GM19025 (cell line): ENCODE measurements around the gene PRRX2.
"Not testable (repeated sequence)": the region's sequence is repeated elsewhere in the genome, so short reads cannot be mapped to it uniquely, and the experiment has no call there.

ENCODE experiments used
- ATAC-seq: cut with Tn5 transposase; IDR thresholded peaks from one replicate; pipeline ENCODE4 v1.9.1; 2021; ENCODE audit warnings: mild to moderate bottlenecking, low read depth, moderate library complexity; ENCODE audit not compliant: unreplicated experiment

The PRRX2 gene

DNA sequence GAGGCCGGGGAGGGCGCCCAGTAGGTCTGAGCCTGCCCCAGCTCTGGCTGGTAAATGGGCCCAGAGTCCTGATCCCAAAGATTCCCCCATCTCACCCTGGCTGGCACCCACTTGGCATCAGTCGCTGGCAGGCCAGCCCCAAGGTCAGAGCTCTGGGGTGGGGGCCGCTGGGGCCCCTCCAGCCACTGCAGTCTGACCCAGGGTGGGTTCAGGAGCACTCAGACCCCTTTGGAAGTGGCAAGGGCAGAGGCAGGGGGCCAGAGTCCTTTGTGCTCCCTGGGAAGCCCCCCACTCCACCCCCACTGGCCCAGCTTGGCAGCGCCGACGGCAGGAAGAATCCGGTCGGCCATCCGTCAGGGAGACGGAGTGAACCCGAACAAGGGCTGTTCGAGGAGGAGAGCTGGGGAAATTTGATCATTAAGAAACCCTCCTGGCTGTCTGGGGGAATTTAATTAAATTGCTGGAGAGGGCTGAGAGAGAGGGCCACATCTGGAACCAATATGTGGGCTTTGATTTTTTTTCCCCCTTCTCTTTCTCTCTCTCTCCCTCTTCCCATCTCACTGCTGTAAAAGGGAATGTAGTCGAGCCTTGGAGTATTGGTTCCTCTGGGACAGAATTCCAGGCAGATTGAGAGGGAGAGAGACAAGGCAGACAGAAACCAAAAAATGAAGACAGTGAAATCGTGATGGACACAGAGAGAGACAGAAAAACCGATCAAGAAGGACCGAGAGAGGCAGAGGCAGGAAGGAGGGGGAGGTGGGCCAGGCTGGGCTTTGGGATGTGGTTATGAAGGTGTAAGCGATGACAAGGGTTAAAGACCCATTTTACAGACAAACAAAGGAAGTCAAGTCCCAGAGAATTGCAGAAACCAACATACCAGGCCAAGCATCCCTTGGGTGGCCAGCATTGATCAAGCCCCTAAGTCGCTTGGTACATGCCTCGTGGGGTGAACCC is 15.4 kb upstream of the PRRX2 start:
- ATAC-seq: no peak

DNA sequence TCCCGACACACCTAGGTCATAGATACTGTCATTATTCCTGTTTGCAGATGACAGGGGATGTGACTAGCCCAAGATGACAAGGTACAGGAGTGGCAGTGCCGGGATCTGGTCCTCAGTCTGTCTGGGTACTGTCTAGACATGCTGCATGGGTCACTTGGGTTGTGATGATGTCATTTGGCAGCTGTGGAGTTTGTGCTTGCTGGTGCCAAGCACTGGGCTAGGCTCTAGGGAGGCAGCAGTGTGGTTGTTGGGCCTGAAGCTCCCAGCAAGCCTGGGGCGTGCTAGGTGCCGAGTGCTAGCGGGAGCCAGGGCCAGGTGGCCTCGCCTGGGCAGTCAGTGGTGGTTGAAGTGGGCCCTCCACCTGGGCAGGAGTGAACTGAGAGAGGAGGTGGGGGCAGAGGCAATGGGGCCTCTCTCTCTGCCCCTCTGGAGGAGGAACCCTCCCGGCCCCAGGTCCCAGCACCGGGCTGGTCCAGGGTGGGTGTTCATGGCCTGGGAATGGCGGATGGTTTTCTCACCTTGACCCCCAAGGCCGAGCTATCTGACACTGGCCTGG is 14.7 kb upstream of the PRRX2 start:
- ATAC-seq: no peak

DNA sequence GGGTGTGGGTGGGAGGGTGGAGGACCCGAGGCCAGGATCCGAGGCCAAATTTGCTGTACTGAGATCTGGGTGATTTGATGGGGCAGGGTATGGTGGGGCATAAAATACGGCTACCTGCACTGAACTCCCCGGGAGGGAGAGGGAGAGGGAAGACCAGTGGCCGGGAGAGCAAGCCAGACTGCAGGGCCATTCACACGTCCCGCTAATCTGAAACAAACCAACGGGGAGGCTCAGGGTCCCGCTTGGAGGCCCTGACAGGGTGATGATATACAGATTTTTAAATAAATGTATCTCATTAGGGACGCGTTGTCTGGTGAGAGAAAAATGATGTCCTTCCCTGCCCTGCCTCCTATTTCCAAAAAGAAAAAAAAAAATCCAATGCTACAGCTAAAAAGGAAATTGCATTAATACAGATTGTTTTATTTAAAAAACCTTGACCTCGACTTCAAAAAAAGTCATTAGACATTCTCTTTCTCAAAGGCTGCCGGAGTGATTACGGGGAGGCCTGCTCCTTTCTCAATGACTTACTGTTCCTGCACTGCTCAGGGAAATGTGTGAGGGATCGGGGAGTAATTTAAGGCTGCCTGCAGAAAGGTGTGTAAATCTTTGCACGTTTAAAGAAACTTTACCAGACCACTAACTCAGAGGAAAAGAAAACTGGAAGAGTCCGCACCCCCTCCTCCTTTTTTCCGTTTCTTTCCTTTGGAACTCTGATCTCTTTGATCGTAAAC is 11.5 kb upstream of the PRRX2 start:
- no peak for ATAC-seq

DNA sequence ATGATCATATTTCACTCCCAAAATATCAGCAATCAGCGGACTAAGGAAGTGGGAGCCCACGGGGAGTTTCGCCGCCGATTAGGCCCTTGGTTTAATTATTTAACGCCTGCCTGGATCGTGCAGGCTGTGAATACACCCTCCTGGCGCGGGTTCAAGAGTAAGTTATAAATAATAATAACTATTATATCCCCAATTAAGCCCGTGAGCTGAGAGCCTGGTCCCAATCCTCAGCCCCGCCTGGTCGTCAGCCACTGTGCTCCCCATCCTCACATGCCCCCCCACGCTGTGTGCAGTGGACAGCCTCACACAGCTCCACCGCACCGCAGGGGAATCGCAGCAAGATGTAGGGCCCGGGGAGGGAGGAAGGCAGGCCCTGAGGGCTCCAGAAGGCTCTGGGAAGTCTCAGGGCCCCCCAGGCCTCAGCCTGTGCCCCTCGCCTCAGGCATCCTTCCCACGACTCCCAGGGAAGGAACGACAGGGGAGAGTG is 10.8 kb upstream of the PRRX2 start:
- no peak for ATAC-seq

DNA sequence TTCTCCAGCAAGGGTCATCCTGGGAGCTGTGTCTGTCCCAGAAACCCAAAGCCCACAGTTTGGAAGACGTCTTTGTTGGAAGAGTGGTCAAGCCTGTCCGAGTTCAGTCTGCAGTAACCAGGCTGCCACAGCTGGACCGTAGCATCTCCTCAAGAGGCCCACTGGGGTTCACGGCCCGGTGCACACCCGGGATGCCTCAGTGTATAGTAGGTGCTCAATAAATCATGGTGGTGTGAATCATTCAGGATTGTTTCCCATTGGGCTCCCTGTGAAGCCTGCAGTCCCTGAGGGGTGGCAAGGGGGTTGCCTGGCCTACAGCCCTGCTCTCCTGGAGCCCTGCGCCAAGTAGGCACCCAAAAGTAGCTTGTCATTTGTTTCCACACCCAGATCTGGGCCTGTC is 10.3 kb upstream of the PRRX2 start:
- no peak for ATAC-seq

DNA sequence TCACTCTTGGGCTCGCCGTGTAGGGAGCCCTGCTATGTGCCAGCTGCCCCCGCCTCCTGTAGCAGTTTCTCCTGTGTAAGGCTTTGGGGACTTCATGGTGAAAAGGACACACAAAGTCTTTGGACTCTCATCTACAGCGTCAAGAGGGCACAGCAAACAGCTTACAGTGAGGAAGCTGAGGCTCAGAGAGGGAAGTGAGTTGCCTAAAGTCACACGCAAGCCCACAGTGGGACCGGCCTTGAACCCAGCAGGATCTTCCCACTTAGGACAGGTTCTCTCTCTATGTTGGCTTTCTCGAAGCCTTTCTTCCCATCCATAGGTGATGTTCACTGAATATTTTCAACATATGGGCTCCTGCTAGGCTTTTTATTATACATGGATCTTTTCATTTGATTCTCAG is 9.8 kb upstream of the PRRX2 start:
- ATAC-seq: no peak

DNA sequence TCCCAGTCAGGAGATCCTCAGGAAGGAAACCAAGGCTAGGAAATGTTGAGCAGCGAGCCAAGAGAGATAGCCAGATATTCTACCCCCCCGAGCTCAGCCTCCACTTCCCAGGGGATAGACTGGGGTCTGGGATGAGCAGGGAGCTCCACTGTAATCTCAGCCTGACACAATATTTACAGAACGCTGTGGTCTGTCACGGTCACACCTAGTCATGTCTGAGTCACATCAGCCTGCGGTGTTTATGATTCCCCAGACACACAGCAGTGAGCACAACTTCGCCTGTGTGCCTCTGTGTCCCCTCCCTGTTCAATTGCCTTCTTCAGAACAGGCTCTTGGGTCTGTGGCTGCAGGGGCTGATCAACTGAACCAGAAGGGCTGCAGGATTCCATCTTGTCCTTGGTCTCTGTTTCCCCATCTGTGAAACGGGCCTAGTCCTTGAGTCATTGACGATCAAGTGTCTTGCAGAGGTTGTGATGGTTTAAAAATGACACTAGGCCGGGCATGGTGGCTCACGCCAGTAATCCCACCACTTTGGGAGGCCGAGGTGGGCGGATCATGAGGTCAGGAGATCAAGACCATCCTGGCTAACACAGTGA is 8.6 kb upstream of the PRRX2 start:
- ATAC-seq: no peak

DNA sequence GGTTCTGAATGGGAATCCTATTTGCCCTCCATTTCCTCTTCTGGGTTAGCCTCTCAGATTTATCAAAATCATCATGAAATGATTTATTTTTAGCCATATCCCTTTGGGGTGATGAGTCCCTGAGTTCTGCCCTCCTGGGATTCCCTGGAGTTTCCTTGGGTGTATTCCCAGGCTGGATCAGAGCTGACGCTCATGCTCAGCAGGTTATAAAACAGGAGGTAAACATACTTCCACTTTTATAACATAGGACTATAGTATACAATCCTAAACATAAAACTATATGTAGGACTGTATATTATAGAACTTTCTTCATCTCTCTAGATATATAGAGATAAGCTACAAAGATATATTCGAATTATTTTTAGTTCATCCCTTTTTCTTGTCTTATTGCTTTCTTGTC is 4.4 kb upstream of the PRRX2 start:
- ATAC-seq: no peak

DNA sequence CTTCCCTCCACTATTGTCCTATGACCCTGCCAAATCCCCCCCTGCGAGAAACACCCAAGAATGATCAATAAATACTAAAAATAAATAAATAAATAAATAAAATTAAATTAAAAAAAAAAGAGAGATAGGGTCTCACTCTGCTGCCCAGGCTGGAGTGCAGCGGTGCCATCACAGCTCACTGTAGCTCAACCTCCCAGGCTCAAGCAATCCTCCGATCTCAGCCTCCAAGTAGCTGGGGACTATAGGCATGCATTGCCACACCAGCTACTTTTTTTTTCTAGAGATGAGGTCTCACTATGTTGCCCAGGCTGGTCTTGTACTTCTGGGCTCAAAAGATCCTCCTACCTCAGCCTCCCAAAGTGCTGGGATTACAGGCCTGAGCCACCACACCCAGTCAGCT is 3.2 kb upstream of the PRRX2 start:
- ATAC-seq: not testable (repeated sequence)

DNA sequence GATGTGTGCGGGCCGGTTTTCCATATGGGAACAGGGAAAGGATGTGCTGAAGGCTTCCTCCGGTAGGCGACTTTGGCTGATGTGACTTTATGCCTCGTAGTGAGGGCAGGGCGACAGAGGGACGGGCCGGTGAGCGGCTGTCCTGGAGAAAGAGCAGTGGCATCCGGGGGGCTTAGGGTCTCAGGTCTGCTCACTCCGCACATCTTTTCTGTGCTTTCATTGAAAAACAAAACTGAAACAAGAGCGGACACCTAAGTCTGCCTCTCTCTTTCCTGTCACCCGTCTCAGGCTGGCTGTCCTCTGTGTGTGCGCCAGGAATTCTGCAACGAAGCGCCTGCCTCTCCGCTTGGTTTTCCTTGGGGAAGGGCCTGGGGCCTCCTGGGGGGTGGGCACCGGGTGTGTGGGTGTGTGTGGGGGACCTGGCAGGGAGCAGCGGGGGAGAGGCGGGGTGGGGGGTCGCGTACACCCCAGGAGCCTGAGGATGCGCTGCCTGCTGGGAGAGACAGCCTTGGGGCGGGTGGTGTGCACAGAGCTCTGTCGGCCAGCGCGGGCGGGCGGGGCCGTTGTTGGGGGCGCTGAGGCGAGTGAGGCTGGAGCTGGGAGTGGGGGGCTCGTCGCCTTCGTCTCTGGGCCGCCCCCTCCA is 580 bp upstream of the PRRX2 start:
- no peak for ATAC-seq

DNA sequence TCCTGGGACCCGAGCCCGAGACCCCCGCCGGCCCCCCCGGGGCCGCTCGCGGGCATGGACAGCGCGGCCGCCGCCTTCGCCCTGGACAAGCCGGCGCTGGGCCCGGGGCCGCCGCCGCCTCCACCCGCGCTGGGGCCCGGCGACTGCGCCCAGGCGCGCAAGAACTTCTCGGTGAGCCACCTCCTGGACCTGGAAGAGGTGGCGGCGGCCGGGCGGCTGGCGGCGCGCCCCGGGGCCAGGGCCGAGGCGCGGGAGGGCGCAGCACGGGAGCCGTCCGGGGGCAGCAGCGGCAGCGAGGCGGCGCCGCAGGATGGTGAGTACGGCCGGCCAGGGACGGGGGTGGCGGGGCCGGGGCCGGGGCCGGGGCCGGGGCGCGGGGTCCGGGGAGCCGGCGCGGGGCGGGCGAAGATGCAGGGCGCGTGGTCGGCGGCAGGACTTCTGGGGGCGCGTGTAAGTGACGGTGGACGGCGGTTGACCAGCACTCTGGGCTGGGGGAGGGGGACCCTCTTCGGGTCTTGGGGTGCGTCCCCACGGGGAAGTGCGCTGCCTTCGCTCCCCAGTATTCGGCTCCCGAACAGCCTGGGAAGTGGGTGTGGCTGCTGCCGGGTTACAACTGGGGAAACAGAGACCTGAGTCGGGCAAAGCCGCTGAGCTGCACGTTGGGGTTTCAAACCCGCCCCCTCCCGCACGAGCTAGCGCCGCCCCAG is 520 bp downstream of the PRRX2 start:
- ATAC-seq: no peak

DNA sequence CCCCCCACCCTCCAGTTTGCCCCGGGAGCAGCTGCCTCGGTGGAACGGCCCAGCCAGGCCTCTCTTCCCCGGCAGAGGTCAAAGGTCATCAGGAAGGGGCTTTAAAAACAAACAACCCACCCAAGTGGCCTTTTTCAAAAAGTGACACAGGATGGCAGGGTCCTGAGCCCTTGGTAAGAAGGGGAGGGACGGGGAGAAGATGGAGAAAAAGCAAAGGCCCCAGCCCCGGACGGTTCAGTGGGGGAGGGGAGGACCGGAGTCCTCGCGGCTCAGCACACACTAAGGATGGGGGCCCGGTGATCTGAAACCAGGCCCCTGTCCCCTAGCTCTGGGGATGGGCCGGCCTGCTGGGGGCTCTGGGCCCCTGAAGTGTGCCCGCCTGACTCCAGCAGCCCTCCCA is 1.1 kb downstream of the PRRX2 start:
- ATAC-seq: no peak

DNA sequence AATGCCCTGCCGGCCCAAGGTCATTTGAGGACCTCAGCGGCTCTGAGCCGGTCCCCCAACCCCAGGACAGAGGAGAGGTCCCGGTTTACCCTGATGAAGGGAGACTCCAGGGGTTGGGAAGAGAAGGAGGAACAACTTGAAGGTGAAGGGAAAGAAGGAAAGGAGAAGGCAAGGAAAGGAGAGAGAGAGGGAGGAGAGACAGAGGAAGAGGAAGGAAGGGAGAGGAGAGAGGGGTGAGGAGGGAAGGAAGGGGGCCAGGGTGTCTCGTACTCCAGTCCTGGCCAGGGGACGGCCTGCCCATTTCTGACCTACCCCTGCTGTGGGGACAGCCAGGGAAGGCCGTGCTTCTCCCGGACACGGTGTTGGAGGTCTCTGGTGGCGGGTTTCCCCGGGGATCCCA is 1.9 kb downstream of the PRRX2 start:
- ATAC-seq: no peak

DNA sequence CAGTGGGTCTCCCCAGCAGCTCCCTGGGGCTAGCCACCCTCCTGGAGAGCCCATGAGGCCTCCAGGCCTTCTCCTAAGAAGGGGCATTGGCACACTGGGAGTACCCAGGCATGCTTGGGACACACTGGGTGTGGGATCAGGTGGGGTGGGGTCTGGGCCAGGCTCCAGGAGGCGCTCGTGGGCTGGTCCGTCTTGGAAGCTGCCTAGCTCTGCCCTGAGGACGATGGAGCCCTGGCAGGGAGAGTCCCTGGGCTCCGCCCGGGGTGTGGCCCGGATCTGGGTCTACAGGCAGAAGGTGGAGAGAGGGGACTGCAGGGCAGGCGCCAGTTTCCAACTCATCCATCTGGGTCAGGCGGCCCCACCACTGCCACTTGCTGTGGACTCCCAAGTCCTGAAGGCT is 2.4 kb downstream of the PRRX2 start:
- no peak for ATAC-seq

DNA sequence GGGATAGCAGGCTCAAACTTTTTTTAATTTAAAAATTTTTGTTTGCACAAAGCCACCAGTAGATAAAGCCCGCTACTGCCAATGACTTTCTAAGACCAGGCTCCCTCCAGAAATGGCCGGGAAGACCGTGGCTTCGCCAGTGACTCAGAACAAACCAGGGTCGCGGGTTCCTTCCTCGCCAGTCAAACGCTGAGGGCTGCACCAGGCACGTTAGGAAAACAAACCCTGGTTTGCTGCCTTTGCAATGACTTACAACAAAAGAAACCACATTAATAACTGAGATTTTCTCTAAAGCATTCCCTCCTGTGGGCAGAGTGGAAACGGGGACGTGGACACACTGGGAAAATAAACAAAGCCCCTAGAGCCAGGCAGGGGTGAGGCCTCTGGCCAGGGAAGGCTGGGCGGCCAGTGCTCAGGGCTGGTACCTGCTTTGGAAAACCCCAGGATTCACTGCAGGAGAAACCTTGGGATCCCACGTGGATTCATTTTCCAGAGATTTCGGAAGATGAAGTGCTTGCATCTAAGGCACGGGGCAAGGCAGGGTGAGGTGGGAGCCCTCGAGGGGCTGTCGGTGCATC is 3.8 kb downstream of the PRRX2 start:
- no peak for ATAC-seq

DNA sequence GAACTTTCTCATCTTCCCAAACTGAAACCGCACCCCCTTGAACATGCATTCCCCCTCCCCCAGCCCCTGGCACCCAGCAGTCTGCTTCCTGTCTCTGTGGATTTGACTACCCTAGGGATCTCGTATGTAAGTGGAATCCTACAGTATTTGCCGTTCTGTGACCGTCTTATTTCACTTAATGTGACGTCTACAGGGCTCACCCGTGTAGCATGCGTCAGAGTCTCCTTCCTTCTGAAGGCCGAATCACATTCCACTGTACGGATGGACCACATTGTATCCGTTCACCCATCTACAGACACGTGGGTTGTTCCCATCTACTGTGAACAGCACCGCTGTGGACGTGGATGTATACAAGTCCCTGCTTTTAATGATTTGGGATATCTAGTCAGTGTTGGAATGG is 4.5 kb downstream of the PRRX2 start:
- ATAC-seq: no peak

DNA sequence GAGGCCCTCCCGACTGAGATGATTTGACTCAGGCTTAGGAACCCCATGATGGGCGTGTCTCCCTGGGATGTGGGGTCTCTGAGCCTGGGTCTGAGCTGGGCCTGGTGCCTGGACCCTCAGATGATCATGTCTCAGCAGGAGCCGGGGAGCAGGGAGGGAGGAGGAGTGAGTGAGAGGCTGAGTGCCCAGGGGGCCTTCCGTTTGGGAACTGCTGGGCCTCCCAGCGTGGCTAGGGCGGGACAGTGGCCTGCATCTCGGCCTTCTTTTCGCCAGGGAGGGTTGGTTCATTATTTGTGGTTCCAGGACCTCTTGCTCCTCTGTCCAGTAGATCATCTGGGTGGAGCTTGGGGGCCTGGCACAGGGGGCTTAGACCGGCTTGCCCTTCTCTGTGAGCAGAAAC is 5.6 kb downstream of the PRRX2 start:
- no peak for ATAC-seq

DNA sequence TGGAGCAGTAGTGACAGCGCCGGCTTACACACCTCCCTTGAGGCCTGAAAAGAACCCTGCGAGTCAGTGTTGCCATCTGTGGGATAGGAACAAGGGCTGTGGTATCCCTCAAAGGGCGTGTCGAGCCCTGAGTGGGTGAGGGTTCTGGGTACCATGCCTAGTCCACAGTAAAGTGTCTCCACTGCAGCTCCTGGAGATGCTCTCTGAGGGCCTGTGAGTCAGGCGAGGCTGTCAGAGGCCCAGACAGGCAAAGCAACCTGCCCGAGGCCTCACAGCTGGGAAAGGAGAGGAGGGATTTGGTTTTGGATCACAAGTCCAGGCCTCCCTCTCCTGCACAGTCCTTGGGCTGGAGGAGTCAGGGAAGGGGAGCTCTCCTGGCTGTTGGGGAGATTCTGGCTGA is 6.1 kb downstream of the PRRX2 start:
- ATAC-seq: no peak

DNA sequence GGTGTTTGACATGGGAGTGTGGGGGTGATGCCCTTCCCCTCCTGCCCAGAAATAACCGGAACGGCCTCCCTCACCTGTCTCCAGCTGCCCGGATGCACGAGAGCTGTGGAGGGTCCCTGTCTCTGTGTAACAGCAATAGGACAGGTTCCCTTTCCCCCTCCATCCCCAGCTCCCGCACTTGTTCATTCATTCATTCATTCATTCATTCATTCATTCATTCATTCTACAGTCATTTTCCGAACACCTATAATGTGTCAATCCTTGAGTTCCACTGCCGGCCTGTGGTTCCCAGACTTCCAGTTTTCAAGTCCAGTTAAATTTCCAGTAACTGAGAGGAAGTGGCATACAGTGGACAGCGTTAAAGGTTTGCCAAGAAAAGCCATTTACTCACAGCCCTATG is 7.3 kb downstream of the PRRX2 start:
- no peak for ATAC-seq

DNA sequence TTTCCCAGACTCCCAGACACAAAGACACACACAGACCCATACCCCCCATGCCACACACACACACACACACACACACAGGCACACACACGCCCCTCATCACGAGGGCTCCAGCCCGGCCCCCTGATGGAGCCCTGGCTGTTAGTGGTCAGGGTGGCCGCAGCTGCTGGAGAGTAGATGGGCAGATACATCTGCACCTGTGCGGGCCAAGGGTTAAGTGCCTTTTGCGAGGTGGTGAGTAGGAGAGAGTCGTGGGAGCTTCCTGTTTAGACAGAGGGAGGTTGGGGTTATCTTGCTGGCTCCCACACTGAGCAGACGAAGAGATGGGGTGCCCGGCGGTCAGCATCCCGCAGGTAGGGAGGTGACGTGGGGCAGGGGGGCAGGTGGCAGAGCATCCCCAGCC is 8.2 kb downstream of the PRRX2 start:
- no peak for ATAC-seq
